Raji (cell line): ENCODE measurements around the gene NT5C3A.

ENCODE experiments used
- POLR2A ChIP-seq: IDR thresholded peaks from 2 replicates; pipeline ENCODE4 v1.6.1; 2011; ENCODE audit warnings: low read depth, low read length, control low read depth; ENCODE audit not compliant: insufficient read depth

Gene NT5C3A

GRCh38 chr7:33012364-33012763 lies 50.2 kb downstream of the NT5C3A start:
- no peak for TF ChIP-seq POLR2A

- no peak for TF ChIP-seq POLR2A
Measured at GRCh38 chr7:33009734-33010133, 52.8 kb downstream of the NT5C3A start.
